HCT116 (cell line): Measurements from ENCODE around the gene BAD. TPM values are rescaled to one million over a fixed set of nuclear protein-coding genes. Genes with fewer than 3 reads are reported as not detected.

Experiments used
- ATAC-seq: fragments of 200-7000 bp; cut with Tn5 transposase; 2 replicates; pipeline ENCODE4 v1.9.1; 2020; ENCODE audit warnings: mild to moderate bottlenecking, moderate library complexity
- BruUV-seq: library from RNA; stranded (reverse); fragments of 400-500 nt; replicated peaks from 2 replicates; lab custom pipeline; 2021; lab: Mats Ljungman, UMichigan
- CTCF ChIA-PET: fragments of 300-600 bp; sonication (Branson Sonifier 250); formaldehyde crosslinking; loops from one replicate; lab custom pipeline; 2021; ENCODE audit warnings: antibody characterized with exemption; lab: Charles Lee
- POLR2A ChIA-PET: fragments of 300-600, 350-600 bp; sonication (Branson Sonifier 250); formaldehyde crosslinking; loops from one replicate; lab custom pipeline; 2021; ENCODE audit warnings: antibody characterized with exemption; lab: Charles Lee
- RAD21 ChIA-PET, 2 experiments: fragments of 300-600 bp; sonication (Branson Sonifier 250); formaldehyde crosslinking; loops; one replicate each; lab custom pipeline; 2023; ENCODE audit warnings: low total read pairs in 2 of 2; ENCODE audit not compliant: uncharacterized antibody in 2 of 2, unreplicated experiment in 2 of 2, low non-redundant PET in 1 of 2; lab: Charles Lee
- DNase-seq: peaks from one replicate; pipeline ENCODE4 v3.0.0-alpha.2; 2010; ENCODE audit warnings: low read depth, low spot score
- H2AFZ ChIP-seq: fragments of 200-600 bp; shearing (Covaris generic), sonication (generic); 2 replicates; pipeline ENCODE4 v1.6.1; 2017; ENCODE audit warnings: low read depth, mixed run types, mixed read lengths, antibody characterized with exemption, low read length; ENCODE audit not compliant: poor library complexity, severe bottlenecking
- H3K27ac ChIP-seq: 2 replicates; pipeline ENCODE4 v1.5.1; 2012; ENCODE audit warnings: low read depth, low read length
- H3K27me3 ChIP-seq: fragments of 200-600 bp; sonication (generic); 2 replicates; pipeline ENCODE4 v1.6.1; 2016; ENCODE audit warnings: mixed run types, low read length, mixed read lengths; ENCODE audit not compliant: insufficient read depth
- H3K36me3 ChIP-seq, 2 experiments: fragments of 200-500 bp in 1 of 2; fragments of 200-600 bp in 1 of 2; sonication (Bioruptor generic) in 1 of 2; sonication (generic) in 1 of 2; 2 replicates each; pipeline versions ENCODE4 v1.5.1 to v1.6.1; 2014 to 2016; ENCODE audit warnings: low read length in 2 of 2, inconsistent platforms in 1 of 2, mixed read lengths in 1 of 2, mixed run types in 1 of 2; ENCODE audit not compliant: insufficient read depth in 2 of 2, control insufficient read depth in 1 of 2
- H3K4me1 ChIP-seq, 2 experiments: fragments of 200-600 bp in 1 of 2; sonication (generic) in 1 of 2; 2 replicates each; pipeline versions ENCODE4 v1.5.1 to v1.6.1; 2012 to 2017; ENCODE audit warnings: low read length in 2 of 2, inconsistent platforms in 1 of 2, mild to moderate bottlenecking in 1 of 2, mixed read lengths in 1 of 2, mixed run types in 1 of 2, moderate library complexity in 1 of 2; ENCODE audit not compliant: insufficient read depth in 2 of 2, control insufficient read depth in 1 of 2
- H3K4me2 ChIP-seq: fragments of 200-600 bp; sonication (generic); 2 replicates; pipeline ENCODE4 v1.6.1; 2017; ENCODE audit warnings: mixed run types, low read length, mixed read lengths
- H3K4me3 ChIP-seq, 2 experiments: fragments of 200-600 bp in 1 of 2; sonication (generic) in 1 of 2; replicated peaks in 1 of 2; 2 replicates each; pipeline ENCODE4 v1.5.1; 2011 to 2016; ENCODE audit warnings: low read length in 2 of 2, control low read depth in 1 of 2, low read depth in 1 of 2, mild to moderate bottlenecking in 1 of 2, mixed read lengths in 1 of 2, mixed run types in 1 of 2
- H3K79me2 ChIP-seq: fragments of 200-600 bp; sonication (generic); 2 replicates; pipeline ENCODE4 v1.6.1; 2017; ENCODE audit warnings: mild to moderate bottlenecking, mixed run types, low read length, moderate library complexity, mixed read lengths; ENCODE audit not compliant: insufficient read depth
- H3K9ac ChIP-seq: fragments of 200-600 bp; sonication (generic); 2 replicates; pipeline ENCODE4 v1.6.1; 2016; ENCODE audit warnings: low read length, mixed read lengths
- H3K9me2 ChIP-seq: fragments of 200-600 bp; sonication (generic), shearing (Covaris generic); 2 replicates; pipeline ENCODE4 v1.6.1; 2017; ENCODE audit warnings: mixed run types, mild to moderate bottlenecking, moderate library complexity; ENCODE audit not compliant: insufficient read depth
- H3K9me3 ChIP-seq, 2 experiments: fragments of 200-500 bp in 1 of 2; fragments of 200-600 bp in 1 of 2; sonication (Bioruptor generic) in 1 of 2; sonication (generic) in 1 of 2; 2 replicates each; pipeline ENCODE4 v1.6.1; 2014 to 2017; ENCODE audit warnings: low read length in 2 of 2, mixed read lengths in 2 of 2, inconsistent platforms in 1 of 2, low read depth in 1 of 2, mild to moderate bottlenecking in 1 of 2, mixed run types in 1 of 2, moderate library complexity in 1 of 2; ENCODE audit not compliant: control insufficient read depth in 1 of 2, insufficient read depth in 1 of 2
- H4K20me1 ChIP-seq: fragments of 200-600 bp; sonication (generic), shearing (Covaris generic); 2 replicates; pipeline ENCODE4 v1.6.1; 2017; ENCODE audit warnings: mixed run types, mild to moderate bottlenecking, moderate library complexity; ENCODE audit not compliant: insufficient read depth
- CBX3 ChIP-seq: IDR thresholded peaks from 2 replicates; pipeline ENCODE4 v1.6.1; 2012; ENCODE audit warnings: low read depth
- EGR1 ChIP-seq: IDR thresholded peaks from 2 replicates; pipeline ENCODE4 v1.6.1; 2012; ENCODE audit warnings: low read depth
- ELF1 ChIP-seq: IDR thresholded peaks from 2 replicates; pipeline ENCODE4 v1.6.1; 2012; ENCODE audit warnings: low read depth, borderline replicate concordance
- EZH2phosphoT487 ChIP-seq: fragments of 200-600 bp; IDR thresholded peaks from 2 replicates; pipeline ENCODE4 v1.6.1; 2018; ENCODE audit warnings: antibody characterized with exemption, borderline replicate concordance
- FOSL1 ChIP-seq: IDR thresholded peaks from 2 replicates; pipeline ENCODE4 v1.6.1; 2012; ENCODE audit warnings: low read depth
- POLR2AphosphoS5 ChIP-seq: IDR thresholded peaks from 2 replicates; pipeline ENCODE4 v1.6.1; 2011; ENCODE audit warnings: mild to moderate bottlenecking, low read depth, low read length, moderate library complexity
- SIN3A ChIP-seq: IDR thresholded peaks from 2 replicates; pipeline ENCODE4 v1.6.1; 2012; ENCODE audit warnings: low read depth
- SRF ChIP-seq: IDR thresholded peaks from 2 replicates; pipeline ENCODE4 v1.6.1; 2012; ENCODE audit warnings: low read depth
- TCF7L2 ChIP-seq: IDR thresholded peaks from 2 replicates; pipeline ENCODE4 v1.7.0; 2011; ENCODE audit warnings: borderline replicate concordance, inconsistent platforms; ENCODE audit not compliant: insufficient read depth, insufficient read length; ENCODE audit errors: extremely low read depth
- ZFX ChIP-seq: fragments of 450-650 bp; IDR thresholded peaks from 2 replicates; pipeline ENCODE4 v1.6.1; 2017
- intact Hi-C: fragments of 100-400 bp; cut with micrococcal nuclease; formaldehyde crosslinking; loops from 2 replicates; pipeline ENCODE4 v1.10.0; 2022
- total RNA-seq: library from RNA; stranded (reverse); gene quantifications from one replicate; pipeline ENCODE4 v1.2.1, GENCODE V29; 2021; ENCODE audit not compliant: unreplicated experiment
- TF ChIP-seq, protein P1 (sequence below): IDR thresholded peaks from 2 replicates; pipeline ENCODE4 v1.6.1; 2011; ENCODE audit warnings: mild to moderate bottlenecking, low read length, moderate library complexity; ENCODE audit not compliant: insufficient replicate concordance; ENCODE audit errors: extremely low read depth
- TF ChIP-seq, protein P2 (sequence below): IDR thresholded peaks from 2 replicates; pipeline ENCODE4 v1.6.1; 2012
- TF ChIP-seq, protein P3 (sequence below): IDR thresholded peaks from 2 replicates; pipeline ENCODE4 v1.6.1; 2012; ENCODE audit warnings: low read depth

Gene BAD
- total RNA-seq, 1 experiment from 2014 or later: 51.9 TPM

DNA sequence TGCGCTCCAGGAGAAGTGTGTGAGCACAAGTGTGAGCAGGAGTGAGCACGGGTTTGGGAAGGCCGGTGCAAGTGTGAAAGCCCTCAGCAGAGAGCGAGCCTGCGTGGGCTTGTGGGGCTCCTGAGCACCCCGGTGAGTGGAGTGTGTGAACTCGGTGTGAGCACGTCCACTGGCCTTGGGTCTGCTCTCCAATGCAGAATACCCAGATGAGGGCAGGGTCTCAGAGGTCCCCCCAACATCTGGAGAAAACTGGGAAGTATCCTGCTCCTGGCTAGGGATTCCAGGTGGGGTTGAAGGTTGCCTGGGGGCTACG, 22.1 kb upstream of the BAD start:
- TF ChIP-seq, protein P1, sequence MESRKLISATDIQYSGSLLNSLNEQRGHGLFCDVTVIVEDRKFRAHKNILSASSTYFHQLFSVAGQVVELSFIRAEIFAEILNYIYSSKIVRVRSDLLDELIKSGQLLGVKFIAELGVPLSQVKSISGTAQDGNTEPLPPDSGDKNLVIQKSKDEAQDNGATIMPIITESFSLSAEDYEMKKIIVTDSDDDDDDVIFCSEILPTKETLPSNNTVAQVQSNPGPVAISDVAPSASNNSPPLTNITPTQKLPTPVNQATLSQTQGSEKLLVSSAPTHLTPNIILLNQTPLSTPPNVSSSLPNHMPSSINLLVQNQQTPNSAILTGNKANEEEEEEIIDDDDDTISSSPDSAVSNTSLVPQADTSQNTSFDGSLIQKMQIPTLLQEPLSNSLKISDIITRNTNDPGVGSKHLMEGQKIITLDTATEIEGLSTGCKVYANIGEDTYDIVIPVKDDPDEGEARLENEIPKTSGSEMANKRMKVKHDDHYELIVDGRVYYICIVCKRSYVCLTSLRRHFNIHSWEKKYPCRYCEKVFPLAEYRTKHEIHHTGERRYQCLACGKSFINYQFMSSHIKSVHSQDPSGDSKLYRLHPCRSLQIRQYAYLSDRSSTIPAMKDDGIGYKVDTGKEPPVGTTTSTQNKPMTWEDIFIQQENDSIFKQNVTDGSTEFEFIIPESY: no peak
- TF ChIP-seq POLR2AphosphoS5: no peak
- no peak for TF ChIP-seq ELF1
- TF ChIP-seq, protein P2, sequence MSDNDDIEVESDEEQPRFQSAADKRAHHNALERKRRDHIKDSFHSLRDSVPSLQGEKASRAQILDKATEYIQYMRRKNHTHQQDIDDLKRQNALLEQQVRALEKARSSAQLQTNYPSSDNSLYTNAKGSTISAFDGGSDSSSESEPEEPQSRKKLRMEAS: no peak
- TF ChIP-seq, protein P3, sequence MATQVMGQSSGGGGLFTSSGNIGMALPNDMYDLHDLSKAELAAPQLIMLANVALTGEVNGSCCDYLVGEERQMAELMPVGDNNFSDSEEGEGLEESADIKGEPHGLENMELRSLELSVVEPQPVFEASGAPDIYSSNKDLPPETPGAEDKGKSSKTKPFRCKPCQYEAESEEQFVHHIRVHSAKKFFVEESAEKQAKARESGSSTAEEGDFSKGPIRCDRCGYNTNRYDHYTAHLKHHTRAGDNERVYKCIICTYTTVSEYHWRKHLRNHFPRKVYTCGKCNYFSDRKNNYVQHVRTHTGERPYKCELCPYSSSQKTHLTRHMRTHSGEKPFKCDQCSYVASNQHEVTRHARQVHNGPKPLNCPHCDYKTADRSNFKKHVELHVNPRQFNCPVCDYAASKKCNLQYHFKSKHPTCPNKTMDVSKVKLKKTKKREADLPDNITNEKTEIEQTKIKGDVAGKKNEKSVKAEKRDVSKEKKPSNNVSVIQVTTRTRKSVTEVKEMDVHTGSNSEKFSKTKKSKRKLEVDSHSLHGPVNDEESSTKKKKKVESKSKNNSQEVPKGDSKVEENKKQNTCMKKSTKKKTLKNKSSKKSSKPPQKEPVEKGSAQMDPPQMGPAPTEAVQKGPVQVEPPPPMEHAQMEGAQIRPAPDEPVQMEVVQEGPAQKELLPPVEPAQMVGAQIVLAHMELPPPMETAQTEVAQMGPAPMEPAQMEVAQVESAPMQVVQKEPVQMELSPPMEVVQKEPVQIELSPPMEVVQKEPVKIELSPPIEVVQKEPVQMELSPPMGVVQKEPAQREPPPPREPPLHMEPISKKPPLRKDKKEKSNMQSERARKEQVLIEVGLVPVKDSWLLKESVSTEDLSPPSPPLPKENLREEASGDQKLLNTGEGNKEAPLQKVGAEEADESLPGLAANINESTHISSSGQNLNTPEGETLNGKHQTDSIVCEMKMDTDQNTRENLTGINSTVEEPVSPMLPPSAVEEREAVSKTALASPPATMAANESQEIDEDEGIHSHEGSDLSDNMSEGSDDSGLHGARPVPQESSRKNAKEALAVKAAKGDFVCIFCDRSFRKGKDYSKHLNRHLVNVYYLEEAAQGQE: no peak
- TF ChIP-seq ZFX: no peak
- no peak for TF ChIP-seq SRF
- TF ChIP-seq EGR1: no peak
- no peak for TF ChIP-seq SIN3A
- no peak for TF ChIP-seq TCF7L2
- no peak for TF ChIP-seq EZH2phosphoT487
- TF ChIP-seq CBX3: no peak
- no peak for TF ChIP-seq FOSL1
- H3K36me3 ChIP-seq: peaks cover 0 to 8% of the 10 kb centered on the region in 2 experiments; a peak in 1 of 4 replicates
- H3K4me2 ChIP-seq: peak overlapping the region; percentile 98
- H3K79me2 ChIP-seq: peaks cover 37% of the 10 kb centered on the region
- intact Hi-C loops: loop anchor here (5.0 kb wide), 1 partner anchor 36 kb away; the partner anchor contains the start of gene CCDC88B
- no peaks in the 10 kb centered on the region for H3K27me3 ChIP-seq
- DNase-seq: no peak
- ChIA-PET RAD21 (no interaction called here), CTCF (interaction anchor here (1.0 to 1.6 kb wide), 2 partner anchors 11 to 25 kb away, joined by 3 to 5 read pairs; partner anchors contain the start of genes PRDX5 and TRMT112), POLR2A (interaction anchor here (0.7 to 5.5 kb wide), 3 partner anchors 11 to 66 kb away, joined by 3 to 30 read pairs (median 4); partner anchors contain the start of genes PRDX5 and TRMT112)
- H3K27ac ChIP-seq: peak overlapping the region; percentile 96
- TSS peak; percentile 73 for BruUV-seq
- ATAC-seq: no peak
- peak overlapping the region; percentile 67 to 81 for H3K4me3 ChIP-seq
- H3K9me2 ChIP-seq: no peaks in the 10 kb centered on the region
- peaks cover 12 to 42% of the 10 kb centered on the region in 2 experiments; a peak in 3 of 4 replicates for H3K4me1 ChIP-seq
- H3K9me3 ChIP-seq: no peaks in the 10 kb centered on the region
- H3K9ac ChIP-seq: peak overlapping the region; percentile 92
- H4K20me1 ChIP-seq: no peaks in the 10 kb centered on the region
- H2AFZ ChIP-seq: no peak overlapping the region
